Measurements from ENCODE around the gene KLHL33. TPM values are rescaled to one million over a fixed set of nuclear protein-coding genes. Genes with fewer than 3 reads are reported as not detected.

The KLHL33 gene
- total and polyA plus RNA-seq, 10 of the 15 experiments (the other 5 are each of a cell fraction or from before 2014, with no cell fraction given) = 0.01 to 0.16 (median 0.04) TPM; not detected in 5

GRCh38 chr14:20455355-20456300, 19.7 kb upstream of the KLHL33 start (continued):
- peak; percentile 69 for TF ChIP-seq CHD2 (IDR thresholded peaks at IDR 0.05; ENCODE audit: borderline replicate concordance, low read depth, low read length)
- no peak for TF ChIP-seq KDM1A (IDR thresholded peaks at IDR 0.05; ENCODE audit: borderline replicate concordance)
- TF ChIP-seq SUZ12 (IDR thresholded peaks at IDR 0.05; ENCODE audit: unreplicated experiment) = no peak
- TF ChIP-seq, protein P1, sequence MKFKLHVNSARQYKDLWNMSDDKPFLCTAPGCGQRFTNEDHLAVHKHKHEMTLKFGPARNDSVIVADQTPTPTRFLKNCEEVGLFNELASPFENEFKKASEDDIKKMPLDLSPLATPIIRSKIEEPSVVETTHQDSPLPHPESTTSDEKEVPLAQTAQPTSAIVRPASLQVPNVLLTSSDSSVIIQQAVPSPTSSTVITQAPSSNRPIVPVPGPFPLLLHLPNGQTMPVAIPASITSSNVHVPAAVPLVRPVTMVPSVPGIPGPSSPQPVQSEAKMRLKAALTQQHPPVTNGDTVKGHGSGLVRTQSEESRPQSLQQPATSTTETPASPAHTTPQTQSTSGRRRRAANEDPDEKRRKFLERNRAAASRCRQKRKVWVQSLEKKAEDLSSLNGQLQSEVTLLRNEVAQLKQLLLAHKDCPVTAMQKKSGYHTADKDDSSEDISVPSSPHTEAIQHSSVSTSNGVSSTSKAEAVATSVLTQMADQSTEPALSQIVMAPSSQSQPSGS (IDR thresholded peaks at IDR 0.05; ENCODE audit: low read length) = 0 out of 2 replicates have a peak, but pooled peaks have one; percentile 9
- TF ChIP-seq HDAC6 (IDR thresholded peaks at IDR 0.05; ENCODE audit: unreplicated experiment) = no peak
- no peak for TF ChIP-seq NFYB (IDR thresholded peaks at IDR 0.05; ENCODE audit: insufficient read depth, low read depth, low read length)
- TF ChIP-seq RFX5 (IDR thresholded peaks at IDR 0.05; ENCODE audit: low read depth, low read length) = peak; percentile 47; the same call in 1 of the 2 replicates
- no peak for TF ChIP-seq PAX8 (IDR thresholded peaks at IDR 0.05)

Data from GM12878 (cell line).